PC-3 (cell line): Measurements from ENCODE around the gene SNX21. TPM values are rescaled to one million over a fixed set of nuclear protein-coding genes. Genes with fewer than 3 reads are reported as not detected.

Experiments used
- ATAC-seq: fragments of 200-7000 bp; cut with Tn5 transposase; 2 replicates; pipeline ENCODE4 v1.9.1; 2020; ENCODE audit warnings: mild to moderate bottlenecking, moderate library complexity
- BruUV-seq: library from RNA; stranded (reverse); fragments of 400-500 nt; replicated peaks from 2 replicates; lab custom pipeline; 2021; lab: Mats Ljungman, UMichigan
- CTCF ChIA-PET: fragments of 300-600 bp; sonication (Branson Sonifier 250); formaldehyde crosslinking; loops from one replicate; lab custom pipeline; 2022; ENCODE audit warnings: antibody characterized with exemption; lab: Charles Lee
- POLR2A ChIA-PET: fragments of 300-600 bp; sonication (Branson Sonifier 250); formaldehyde crosslinking; loops from one replicate; lab custom pipeline; 2022; ENCODE audit warnings: antibody characterized with exemption; ENCODE audit not compliant: unreplicated experiment; lab: Charles Lee
- DNase-seq: peaks from one replicate; pipeline ENCODE4 v3.0.0-alpha.2; 2015
- H2AFZ ChIP-seq: fragments of 300-600 bp; sonication (generic); 2 replicates; pipeline ENCODE4 v1.6.0; 2016; ENCODE audit warnings: antibody characterized with exemption, low read length
- H3F3A ChIP-seq: fragments of 300-600 bp; sonication (generic); one replicate; pipeline ENCODE4 v1.6.0; 2017; ENCODE audit warnings: antibody characterized with exemption, low read length, control low read depth, mild to moderate bottlenecking; ENCODE audit not compliant: unreplicated experiment
- H3K27ac ChIP-seq: fragments of 300-600 bp; sonication (generic); 2 replicates; pipeline ENCODE4 v1.5.1; 2016; ENCODE audit warnings: mild to moderate bottlenecking, low read length
- H3K27me3 ChIP-seq: fragments of 300-600 bp; sonication (generic); 2 replicates; pipeline ENCODE4 v1.6.1; 2016; ENCODE audit warnings: low read length, mixed read lengths
- H3K36me3 ChIP-seq: fragments of 300-600 bp; sonication (generic); 2 replicates; pipeline ENCODE4 v1.6.1; 2016; ENCODE audit warnings: low read depth, mixed run types, low read length, mixed read lengths
- H3K4me1 ChIP-seq: fragments of 300-600 bp; sonication (generic); 2 replicates; pipeline ENCODE4 v1.5.1; 2016; ENCODE audit warnings: low read length; ENCODE audit not compliant: insufficient read depth
- H3K4me2 ChIP-seq: fragments of 300-600 bp; sonication (generic); 2 replicates; pipeline ENCODE4 v1.6.0; 2016; ENCODE audit warnings: low read length
- H3K4me3 ChIP-seq: fragments of 300-600 bp; sonication (generic); 2 replicates; pipeline ENCODE4 v1.5.1; 2016; ENCODE audit warnings: mild to moderate bottlenecking, low read length, mixed read lengths
- H3K79me2 ChIP-seq: fragments of 300-600 bp; sonication (generic); 2 replicates; pipeline ENCODE4 v1.6.1; 2017; ENCODE audit warnings: low read length, mixed read lengths
- H3K9ac ChIP-seq: fragments of 300-600 bp; sonication (generic); 2 replicates; pipeline ENCODE4 v1.6.0; 2016; ENCODE audit warnings: mild to moderate bottlenecking, low read length
- H3K9me2 ChIP-seq: fragments of 300-600 bp; sonication (generic); replicated peaks from 2 replicates; pipeline ENCODE4 v1.6.1; 2016; ENCODE audit warnings: mixed run types, low read length, mixed read lengths
- H3K9me3 ChIP-seq: fragments of 300-600 bp; sonication (generic); 2 replicates; pipeline ENCODE4 v1.6.1; 2016; ENCODE audit warnings: low read length, mixed read lengths
- H4K20me1 ChIP-seq: fragments of 300-600 bp; sonication (generic); 2 replicates; pipeline ENCODE4 v1.6.1; 2016; ENCODE audit warnings: low read length, mixed read lengths
- EZH2 ChIP-seq: fragments of 300-600 bp; sonication (generic); IDR thresholded peaks from one replicate; pipeline ENCODE4 v1.6.1; 2017; ENCODE audit warnings: antibody characterized with exemption, mild to moderate bottlenecking, low read length; ENCODE audit not compliant: unreplicated experiment
- EZH2phosphoT487 ChIP-seq: fragments of 300-600 bp; sonication (generic); IDR thresholded peaks from 2 replicates; pipeline ENCODE4 v1.6.1; 2018; ENCODE audit warnings: mild to moderate bottlenecking, antibody characterized with exemption, low read length, borderline replicate concordance
- intact Hi-C: fragments of 100-400 bp; cut with micrococcal nuclease; formaldehyde crosslinking; loops from 2 replicates; pipeline ENCODE4 v1.9.0; 2023
- total RNA-seq: library from RNA; depleted of rRNA; stranded (reverse); fragments of >200 nt; gene quantifications from 2 replicates; pipeline ENCODE4 v1.2.3, GENCODE V29; 2014
- TF ChIP-seq, protein P1 (sequence below): fragments of 300-600 bp; sonication (generic); conservative IDR thresholded peaks from 2 replicates; pipeline ENCODE4 v1.5.1; 2017; ENCODE audit warnings: antibody characterized with exemption, low read depth, mild to moderate bottlenecking, low read length

Gene SNX21
- total RNA-seq, 1 experiment from 2014 or later: 90.1 TPM

- ATAC-seq: no peak
These were observed 3.2 kb downstream of the SNX21 start for GRCh38 chr20:45836841-45837240.

DNA sequence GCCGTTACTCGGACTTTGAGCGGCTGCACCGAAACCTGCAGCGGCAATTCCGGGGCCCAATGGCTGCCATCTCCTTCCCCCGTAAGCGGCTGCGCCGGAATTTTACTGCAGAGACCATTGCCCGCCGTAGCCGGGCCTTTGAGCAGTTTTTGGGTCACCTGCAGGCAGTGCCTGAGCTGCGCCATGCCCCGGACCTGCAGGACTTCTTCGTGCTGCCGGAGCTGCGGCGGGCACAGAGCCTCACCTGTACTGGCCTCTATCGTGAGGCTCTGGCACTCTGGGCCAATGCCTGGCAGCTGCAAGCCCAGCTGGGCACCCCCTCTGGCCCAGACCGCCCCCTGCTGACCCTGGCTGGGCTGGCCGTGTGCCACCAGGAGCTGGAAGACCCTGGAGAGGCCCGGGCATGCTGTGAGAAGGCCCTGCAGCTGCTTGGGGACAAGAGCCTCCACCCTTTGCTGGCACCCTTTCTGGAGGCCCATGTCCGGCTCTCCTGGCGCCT, 7.2 kb downstream of the SNX21 start:
- no peak overlapping the region for H3K9ac ChIP-seq
- H3K9me3 ChIP-seq: no peaks in the 10 kb centered on the region
- H2AFZ ChIP-seq: no peak overlapping the region
- DNase-seq (no peak), ATAC-seq (no peak)
- H3K79me2 ChIP-seq: peaks cover 11% of the 10 kb centered on the region
- ChIA-PET CTCF (no interaction called here), POLR2A (no interaction called here)
- H3K4me2 ChIP-seq: no peak overlapping the region
- intact Hi-C loops: no loop called here
- H4K20me1 ChIP-seq: no peaks in the 10 kb centered on the region
- H3K4me1 ChIP-seq: peaks cover 12% of the 10 kb centered on the region
- peaks cover 33% of the 10 kb centered on the region for H3K36me3 ChIP-seq
- TF ChIP-seq EZH2 (no peak), EZH2phosphoT487 (no peak)
- TF ChIP-seq, protein P1, sequence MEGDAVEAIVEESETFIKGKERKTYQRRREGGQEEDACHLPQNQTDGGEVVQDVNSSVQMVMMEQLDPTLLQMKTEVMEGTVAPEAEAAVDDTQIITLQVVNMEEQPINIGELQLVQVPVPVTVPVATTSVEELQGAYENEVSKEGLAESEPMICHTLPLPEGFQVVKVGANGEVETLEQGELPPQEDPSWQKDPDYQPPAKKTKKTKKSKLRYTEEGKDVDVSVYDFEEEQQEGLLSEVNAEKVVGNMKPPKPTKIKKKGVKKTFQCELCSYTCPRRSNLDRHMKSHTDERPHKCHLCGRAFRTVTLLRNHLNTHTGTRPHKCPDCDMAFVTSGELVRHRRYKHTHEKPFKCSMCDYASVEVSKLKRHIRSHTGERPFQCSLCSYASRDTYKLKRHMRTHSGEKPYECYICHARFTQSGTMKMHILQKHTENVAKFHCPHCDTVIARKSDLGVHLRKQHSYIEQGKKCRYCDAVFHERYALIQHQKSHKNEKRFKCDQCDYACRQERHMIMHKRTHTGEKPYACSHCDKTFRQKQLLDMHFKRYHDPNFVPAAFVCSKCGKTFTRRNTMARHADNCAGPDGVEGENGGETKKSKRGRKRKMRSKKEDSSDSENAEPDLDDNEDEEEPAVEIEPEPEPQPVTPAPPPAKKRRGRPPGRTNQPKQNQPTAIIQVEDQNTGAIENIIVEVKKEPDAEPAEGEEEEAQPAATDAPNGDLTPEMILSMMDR: no peak
- H3K4me3 ChIP-seq: no peak overlapping the region
- no peaks in the 10 kb centered on the region for H3K27me3 ChIP-seq
- no peaks in the 10 kb centered on the region for H3K9me2 ChIP-seq
- H3K27ac ChIP-seq: no peak overlapping the region
- no peaks in the 10 kb centered on the region for H3F3A ChIP-seq
- no TSS peak for BruUV-seq

More at GRCh38 chr20:45836841-45837240, 3.2 kb downstream of the SNX21 start:
- ChIA-PET POLR2A (interaction anchor here (1.4 kb wide), 1 partner anchor 31 kb away, joined by 5 read pairs; no protein-coding TSS in a partner anchor), CTCF (no interaction called here)
- Histone ChIP-seq H3K27me3 (no peaks in the 10 kb centered on the region), H3F3A (no peaks in the 10 kb centered on the region), H3K4me1 (peaks cover 35% of the 10 kb centered on the region), H3K4me3 (no peak overlapping the region; the same call in 1 of the 2 replicates), H3K9ac (0 out of 2 replicates have a peak overlapping the region, but pooled peaks have one; percentile 11), H3K36me3 (peaks cover 9% of the 10 kb centered on the region; the same call in 1 of the 2 replicates), H3K9me3 (no peaks in the 10 kb centered on the region), H4K20me1 (no peaks in the 10 kb centered on the region), H2AFZ (no peak overlapping the region), H3K79me2 (peaks cover 29% of the 10 kb centered on the region), H3K9me2 (no peaks in the 10 kb centered on the region), H3K4me2 (peak overlapping the region; percentile 64), H3K27ac (peak overlapping the region; percentile 66)
- no peak for DNase-seq
- BruUV-seq: no TSS peak
- TF ChIP-seq EZH2 (no peak), EZH2phosphoT487 (no peak)
- TF ChIP-seq, protein P1: no peak
- intact Hi-C loops: loop anchor here (1.0 to 10.0 kb wide), 2 partner anchors 30 to 138 kb away; partner anchors contain the start of gene ZNF335
